SK-N-SH treated with all-trans-retinoic acid at 6 μM for 48 hours (cell line): ENCODE measurements around the gene ZEB2.

Source experiments
- ATAC-seq: fragments of 200-7000 bp; cut with Tn5 transposase; 3 replicates; pipeline ENCODE4 v1.9.1; 2020; ENCODE audit warnings: mild to moderate bottlenecking, moderate library complexity
- ARNTL ChIP-seq: fragments of 450-650 bp; formaldehyde crosslinking; IDR thresholded peaks from 2 replicates; pipeline ENCODE4 v1.5.0; 2020; ENCODE audit warnings: low read depth, mild to moderate bottlenecking, moderate library complexity, borderline replicate concordance
- BACH2 ChIP-seq: fragments of 250-450 bp; sonication (Bioruptor Pico); IDR thresholded peaks from 2 replicates; pipeline ENCODE4 v1.9.0; 2021; ENCODE audit warnings: mild to moderate bottlenecking, borderline replicate concordance
- CSDC2 ChIP-seq: fragments of 250-450 bp; sonication (Bioruptor Pico); IDR thresholded peaks from 2 replicates; pipeline ENCODE4 v1.5.0; 2020; ENCODE audit warnings: mild to moderate bottlenecking, moderate library complexity
- CSRNP3 ChIP-seq: fragments of 250-450 bp; sonication (Bioruptor Pico); IDR thresholded peaks from 2 replicates; pipeline ENCODE4 v1.5.1; 2021; ENCODE audit warnings: mild to moderate bottlenecking, moderate library complexity
- ISL1 ChIP-seq: fragments of 250-450 bp; sonication (Bioruptor Pico); IDR thresholded peaks from 2 replicates; pipeline ENCODE4 v2.1.2; 2022; ENCODE audit warnings: mild to moderate bottlenecking, moderate library complexity
- OSR1 ChIP-seq: fragments of 250-450 bp; sonication (Bioruptor Pico); IDR thresholded peaks from 2 replicates; pipeline ENCODE4 v1.8.0; 2022; ENCODE audit warnings: moderate library complexity, mild to moderate bottlenecking, inconsistent platforms
- PATZ1 ChIP-seq: fragments of 250-450 bp; sonication (Bioruptor Pico); IDR thresholded peaks from 2 replicates; pipeline ENCODE4 v1.8.0; 2020; ENCODE audit warnings: mild to moderate bottlenecking, moderate library complexity, borderline replicate concordance
- PPARA ChIP-seq: fragments of 250-450 bp; sonication (Bioruptor Pico); IDR thresholded peaks from 2 replicates; pipeline ENCODE4 v1.5.0; 2020; ENCODE audit warnings: mild to moderate bottlenecking, borderline replicate concordance
- RARB ChIP-seq: fragments of 250-450 bp; sonication (Bioruptor Pico); IDR thresholded peaks from 2 replicates; pipeline ENCODE4 v1.8.0; 2021; ENCODE audit warnings: mild to moderate bottlenecking, moderate library complexity
- SNAI2 ChIP-seq: fragments of 250-450 bp; sonication (Bioruptor Pico); IDR thresholded peaks from 2 replicates; pipeline ENCODE4 v1.5.0; 2020; ENCODE audit warnings: mild to moderate bottlenecking, moderate library complexity
- TCF4 ChIP-seq: fragments of 250-450 bp; sonication (Bioruptor Pico); IDR thresholded peaks from 2 replicates; pipeline ENCODE4 v1.8.0; 2021; ENCODE audit warnings: mild to moderate bottlenecking, moderate library complexity, borderline replicate concordance
- TOX ChIP-seq: fragments of 250-450 bp; sonication (Bioruptor Pico); IDR thresholded peaks from 2 replicates; pipeline ENCODE4 v1.8.0; 2021; ENCODE audit warnings: mild to moderate bottlenecking, moderate library complexity, borderline replicate concordance
- TSHZ2 ChIP-seq: fragments of 250-450 bp; sonication (Bioruptor Pico); IDR thresholded peaks from 2 replicates; pipeline ENCODE4 v1.5.0; 2020; ENCODE audit warnings: mild to moderate bottlenecking, moderate library complexity
- ZC3H10 ChIP-seq: fragments of 250-450 bp; sonication (Bioruptor Pico); IDR thresholded peaks from 2 replicates; pipeline ENCODE4 v1.5.1; 2021; ENCODE audit warnings: mild to moderate bottlenecking, moderate library complexity
- ZFP3 ChIP-seq: fragments of 250-450 bp; sonication (Bioruptor Pico); IDR thresholded peaks from 2 replicates; pipeline ENCODE4 v1.5.0; 2020; ENCODE audit warnings: mild to moderate bottlenecking, moderate library complexity
- ZNF565 ChIP-seq: fragments of 450-650 bp; formaldehyde crosslinking; conservative IDR thresholded peaks from 2 replicates; pipeline ENCODE4 v1.5.0; 2020; ENCODE audit warnings: low read depth, mild to moderate bottlenecking, moderate library complexity
- ZNF70 ChIP-seq: fragments of 450-650 bp; formaldehyde crosslinking; IDR thresholded peaks from 2 replicates; pipeline ENCODE4 v1.5.0; 2020; ENCODE audit warnings: mild to moderate bottlenecking, moderate library complexity
- ZNF8 ChIP-seq: fragments of 450-650 bp; formaldehyde crosslinking; IDR thresholded peaks from 2 replicates; pipeline ENCODE4 v1.5.0; 2020; ENCODE audit warnings: mild to moderate bottlenecking, moderate library complexity
- TF ChIP-seq, protein P1 (sequence below): fragments of 250-450 bp; sonication (Bioruptor Pico); IDR thresholded peaks from 2 replicates; pipeline ENCODE4 v1.8.0; 2021; ENCODE audit warnings: low read depth, mild to moderate bottlenecking, moderate library complexity, borderline replicate concordance
- TF ChIP-seq, protein P2 (sequence below): fragments of 250-450 bp; sonication (Bioruptor Pico); IDR thresholded peaks from 2 replicates; pipeline ENCODE4 v1.5.1; 2020; ENCODE audit warnings: low read depth, mild to moderate bottlenecking, moderate library complexity

The ZEB2 gene

GRCh38 chr2:144516411-144516980, 3.4 kb downstream of the ZEB2 start:
- peak; percentile 6 for ATAC-seq
- TF ChIP-seq RARB (CRISPR knock-in tag) (no peak), OSR1 (CRISPR knock-in tag) (no peak), TSHZ2 (CRISPR knock-in tag) (no peak), TOX (CRISPR knock-in tag) (no peak), ZC3H10 (no peak), ISL1 (no peak), CSRNP3 (no peak), ZFP3 (CRISPR knock-in tag) (no peak), ARNTL (CRISPR knock-in tag) (no peak), CSDC2 (no peak), SNAI2 (no peak), TCF4 (CRISPR knock-in tag) (no peak), ZNF565 (CRISPR knock-in tag) (no peak), PATZ1 (CRISPR knock-in tag) (no peak), ZNF70 (CRISPR knock-in tag) (no peak), BACH2 (CRISPR knock-in tag) (no peak), PPARA (no peak), ZNF8 (CRISPR knock-in tag) (no peak)
- TF ChIP-seq, protein P1, sequence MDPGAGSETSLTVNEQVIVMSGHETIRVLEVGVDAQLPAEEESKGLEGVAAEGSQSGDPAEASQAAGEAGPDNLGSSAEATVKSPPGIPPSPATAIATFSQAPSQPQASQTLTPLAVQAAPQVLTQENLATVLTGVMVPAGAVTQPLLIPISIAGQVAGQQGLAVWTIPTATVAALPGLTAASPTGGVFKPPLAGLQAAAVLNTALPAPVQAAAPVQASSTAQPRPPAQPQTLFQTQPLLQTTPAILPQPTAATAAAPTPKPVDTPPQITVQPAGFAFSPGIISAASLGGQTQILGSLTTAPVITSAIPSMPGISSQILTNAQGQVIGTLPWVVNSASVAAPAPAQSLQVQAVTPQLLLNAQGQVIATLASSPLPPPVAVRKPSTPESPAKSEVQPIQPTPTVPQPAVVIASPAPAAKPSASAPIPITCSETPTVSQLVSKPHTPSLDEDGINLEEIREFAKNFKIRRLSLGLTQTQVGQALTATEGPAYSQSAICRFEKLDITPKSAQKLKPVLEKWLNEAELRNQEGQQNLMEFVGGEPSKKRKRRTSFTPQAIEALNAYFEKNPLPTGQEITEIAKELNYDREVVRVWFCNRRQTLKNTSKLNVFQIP (CRISPR knock-in tag): no peak
- TF ChIP-seq, protein P2, sequence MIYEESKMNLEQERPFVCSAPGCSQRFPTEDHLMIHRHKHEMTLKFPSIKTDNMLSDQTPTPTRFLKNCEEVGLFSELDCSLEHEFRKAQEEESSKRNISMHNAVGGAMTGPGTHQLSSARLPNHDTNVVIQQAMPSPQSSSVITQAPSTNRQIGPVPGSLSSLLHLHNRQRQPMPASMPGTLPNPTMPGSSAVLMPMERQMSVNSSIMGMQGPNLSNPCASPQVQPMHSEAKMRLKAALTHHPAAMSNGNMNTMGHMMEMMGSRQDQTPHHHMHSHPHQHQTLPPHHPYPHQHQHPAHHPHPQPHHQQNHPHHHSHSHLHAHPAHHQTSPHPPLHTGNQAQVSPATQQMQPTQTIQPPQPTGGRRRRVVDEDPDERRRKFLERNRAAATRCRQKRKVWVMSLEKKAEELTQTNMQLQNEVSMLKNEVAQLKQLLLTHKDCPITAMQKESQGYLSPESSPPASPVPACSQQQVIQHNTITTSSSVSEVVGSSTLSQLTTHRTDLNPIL (CRISPR knock-in tag): no peak

GRCh38 chr2:144515696-144516410, 4.1 kb downstream of the ZEB2 start:
- TF ChIP-seq TSHZ2 (CRISPR knock-in tag): no peak
- TF ChIP-seq ISL1: no peak
- no peak for TF ChIP-seq ZNF70 (CRISPR knock-in tag)
- TF ChIP-seq ARNTL (CRISPR knock-in tag): no peak
- ATAC-seq: peak; percentile 11
